Measurements from ENCODE around the gene CCDC91. TPM values are rescaled to one million over a fixed set of nuclear protein-coding genes. Genes with fewer than 3 reads are reported as not detected.

The CCDC91 gene
- total RNA-seq, 1 experiment from 2014 or later: 26.9 TPM

DNA sequence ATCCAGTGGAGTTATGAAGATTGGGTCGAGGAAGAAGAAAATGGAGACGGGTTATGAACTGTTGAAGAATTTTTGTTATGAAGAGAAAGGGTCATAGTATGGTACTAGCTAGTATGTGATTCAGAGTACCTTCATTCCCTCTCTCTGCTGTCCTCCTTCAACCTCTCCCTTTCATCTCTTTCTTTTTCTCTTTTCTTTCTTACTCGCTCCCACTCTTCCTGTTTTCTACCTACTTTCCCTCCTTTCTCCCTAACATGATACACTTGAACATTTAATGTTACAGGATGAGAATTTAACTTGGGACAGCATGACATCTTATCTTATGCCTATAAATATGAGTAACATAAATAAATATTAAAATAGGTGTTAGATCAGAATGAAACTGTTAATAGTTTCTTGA, 112.9 kb downstream of the CCDC91 start:
- Histone ChIP-seq H3K27me3 (ENCODE audit: control insufficient read depth, insufficient read depth, low read length) (no peaks in the 10 kb centered on the region), H3K27ac (ENCODE audit: low read length) (no peak overlapping the region), H3K36me3 (ENCODE audit: control insufficient read depth, insufficient read depth, low read length) (no peaks in the 10 kb centered on the region), H3K4me3 (ENCODE audit: low read depth in 2 of 2, low read length in 2 of 2) (no peak overlapping the region), H3K9me3 (ENCODE audit: control insufficient read depth, insufficient read depth, low read depth, low read length) (no peaks in the 10 kb centered on the region), H3K4me1 (ENCODE audit: control insufficient read depth, insufficient read depth, low read length) (no peaks in the 10 kb centered on the region)
- in situ Hi-C loops (cut with HindIII; ENCODE audit: low pct_unique_long_range_greater_than_20kb, low sequenced_read_pairs): no loop called here
- no peak for TF ChIP-seq SIN3A (IDR thresholded peaks at IDR 0.05; ENCODE audit: borderline replicate concordance, insufficient read depth, low read depth, low read length)
- TF ChIP-seq CTCF (IDR thresholded peaks at IDR 0.05): no peak
- no peak for TF ChIP-seq TCF7L2 (IDR thresholded peaks at IDR 0.05; ENCODE audit: low read depth, low read length)
- TF ChIP-seq POLR2AphosphoS5 (IDR thresholded peaks at IDR 0.05; ENCODE audit: low read depth, low read length): no peak
- TF ChIP-seq, protein P1, sequence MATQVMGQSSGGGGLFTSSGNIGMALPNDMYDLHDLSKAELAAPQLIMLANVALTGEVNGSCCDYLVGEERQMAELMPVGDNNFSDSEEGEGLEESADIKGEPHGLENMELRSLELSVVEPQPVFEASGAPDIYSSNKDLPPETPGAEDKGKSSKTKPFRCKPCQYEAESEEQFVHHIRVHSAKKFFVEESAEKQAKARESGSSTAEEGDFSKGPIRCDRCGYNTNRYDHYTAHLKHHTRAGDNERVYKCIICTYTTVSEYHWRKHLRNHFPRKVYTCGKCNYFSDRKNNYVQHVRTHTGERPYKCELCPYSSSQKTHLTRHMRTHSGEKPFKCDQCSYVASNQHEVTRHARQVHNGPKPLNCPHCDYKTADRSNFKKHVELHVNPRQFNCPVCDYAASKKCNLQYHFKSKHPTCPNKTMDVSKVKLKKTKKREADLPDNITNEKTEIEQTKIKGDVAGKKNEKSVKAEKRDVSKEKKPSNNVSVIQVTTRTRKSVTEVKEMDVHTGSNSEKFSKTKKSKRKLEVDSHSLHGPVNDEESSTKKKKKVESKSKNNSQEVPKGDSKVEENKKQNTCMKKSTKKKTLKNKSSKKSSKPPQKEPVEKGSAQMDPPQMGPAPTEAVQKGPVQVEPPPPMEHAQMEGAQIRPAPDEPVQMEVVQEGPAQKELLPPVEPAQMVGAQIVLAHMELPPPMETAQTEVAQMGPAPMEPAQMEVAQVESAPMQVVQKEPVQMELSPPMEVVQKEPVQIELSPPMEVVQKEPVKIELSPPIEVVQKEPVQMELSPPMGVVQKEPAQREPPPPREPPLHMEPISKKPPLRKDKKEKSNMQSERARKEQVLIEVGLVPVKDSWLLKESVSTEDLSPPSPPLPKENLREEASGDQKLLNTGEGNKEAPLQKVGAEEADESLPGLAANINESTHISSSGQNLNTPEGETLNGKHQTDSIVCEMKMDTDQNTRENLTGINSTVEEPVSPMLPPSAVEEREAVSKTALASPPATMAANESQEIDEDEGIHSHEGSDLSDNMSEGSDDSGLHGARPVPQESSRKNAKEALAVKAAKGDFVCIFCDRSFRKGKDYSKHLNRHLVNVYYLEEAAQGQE (IDR thresholded peaks at IDR 0.05; ENCODE audit: insufficient read depth in 1 of 2, low read depth in 2 of 2, low read length in 1 of 2): no peak
- intact Hi-C loops (cut with micrococcal nuclease; ENCODE audit: unreplicated experiment): no loop called here
- ChIA-PET CTCF (no interaction called here), POLR2A (no interaction called here)
- no peak for ATAC-seq
- no TSS peak for BruUV-seq (replicated peaks)
- no peak for DNase-seq (ENCODE audit: low read depth, low spot score)

GRCh38 chr12:28306535-28306934, 116.3 kb downstream of the CCDC91 start:
- no TSS peak for BruUV-seq (replicated peaks)
- ChIA-PET CTCF (no interaction called here), POLR2A (no interaction called here)
- no peaks in the 10 kb centered on the region for H3K4me1 ChIP-seq (ENCODE audit: control insufficient read depth, insufficient read depth, low read length)
- intact Hi-C loops (cut with micrococcal nuclease; ENCODE audit: unreplicated experiment): no loop called here
- no peaks in the 10 kb centered on the region for H3K36me3 ChIP-seq (ENCODE audit: control insufficient read depth, insufficient read depth, low read length)
- TF ChIP-seq POLR2AphosphoS5 (IDR thresholded peaks at IDR 0.05; ENCODE audit: low read depth, low read length) (no peak), SIN3A (IDR thresholded peaks at IDR 0.05; ENCODE audit: borderline replicate concordance, insufficient read depth, low read depth, low read length) (no peak), TCF7L2 (IDR thresholded peaks at IDR 0.05; ENCODE audit: low read depth, low read length) (no peak), CTCF (IDR thresholded peaks at IDR 0.05) (no peak)
- TF ChIP-seq, protein P1 (IDR thresholded peaks at IDR 0.05; ENCODE audit: insufficient read depth in 1 of 2, low read depth in 2 of 2, low read length in 1 of 2): no peak
- in situ Hi-C loops (cut with HindIII; ENCODE audit: low pct_unique_long_range_greater_than_20kb, low sequenced_read_pairs): no loop called here
- DNase-seq (ENCODE audit: low read depth, low spot score): no peak
- H3K27ac ChIP-seq (ENCODE audit: low read length): no peak overlapping the region
- no peaks in the 10 kb centered on the region for H3K9me3 ChIP-seq (ENCODE audit: control insufficient read depth, insufficient read depth, low read depth, low read length)
- no peak for ATAC-seq
- H3K4me3 ChIP-seq (ENCODE audit: low read depth in 2 of 2, low read length in 2 of 2): no peak overlapping the region
- no peaks in the 10 kb centered on the region for H3K27me3 ChIP-seq (ENCODE audit: control insufficient read depth, insufficient read depth, low read length)
